HUES6 (cell line): ENCODE data around the gene PCNX2.

Experiments
- H3K27ac ChIP-seq: 2 replicates; pipeline ENCODE4 v1.7.0; 2013; ENCODE audit warnings: low read depth, mild to moderate bottlenecking, low read length, inconsistent platforms
- H3K27me3 ChIP-seq: 2 replicates; pipeline ENCODE4 v1.6.1; 2013; ENCODE audit warnings: low read length; ENCODE audit not compliant: control insufficient read depth, insufficient read depth
- H3K36me3 ChIP-seq: 2 replicates; pipeline ENCODE4 v1.6.1; 2013; ENCODE audit warnings: low read length; ENCODE audit not compliant: control insufficient read depth, insufficient read depth
- H3K4me1 ChIP-seq: 2 replicates; pipeline ENCODE4 v1.6.1; 2013; ENCODE audit warnings: low read length; ENCODE audit not compliant: control insufficient read depth, insufficient read depth
- H3K4me3 ChIP-seq: 2 replicates; pipeline ENCODE4 v1.5.1; 2013; ENCODE audit warnings: low read depth, low read length
- H3K9ac ChIP-seq: one replicate; pipeline ENCODE4 v1.6.1; 2013; ENCODE audit warnings: mild to moderate bottlenecking, low read length
- H3K9me3 ChIP-seq: 2 replicates; pipeline ENCODE4 v1.6.1; 2013; ENCODE audit warnings: low read depth, low read length; ENCODE audit not compliant: control insufficient read depth, insufficient read depth

PCNX2 gene

DNA sequence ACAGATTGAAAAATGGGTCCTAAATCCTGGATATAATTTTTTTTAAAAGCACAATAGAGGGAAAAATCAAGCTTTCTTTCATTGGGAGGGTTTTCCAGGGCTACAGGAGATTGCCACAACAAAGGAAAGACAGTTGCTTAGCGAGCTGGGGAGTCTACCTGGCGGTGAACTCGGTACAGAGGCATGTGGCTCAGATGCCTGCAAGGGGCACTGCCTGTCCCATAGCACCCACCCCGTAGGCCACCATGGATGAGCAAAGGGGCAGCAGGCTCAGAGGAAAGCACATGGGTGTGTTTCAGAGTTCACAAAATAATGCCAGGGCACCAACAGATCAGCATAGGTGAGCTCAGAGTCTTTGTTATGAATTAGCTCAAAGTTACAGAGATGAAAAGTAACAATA lies 79.5 kb downstream of the PCNX2 start:
- Histone ChIP-seq H3K27ac (no peak overlapping the region), H3K36me3 (peaks cover 64% of the 10 kb centered on the region), H3K27me3 (no peaks in the 10 kb centered on the region), H3K9ac (no peak overlapping the region), H3K4me1 (no peaks in the 10 kb centered on the region), H3K4me3 (no peak overlapping the region), H3K9me3 (peaks cover 8% of the 10 kb centered on the region)

DNA sequence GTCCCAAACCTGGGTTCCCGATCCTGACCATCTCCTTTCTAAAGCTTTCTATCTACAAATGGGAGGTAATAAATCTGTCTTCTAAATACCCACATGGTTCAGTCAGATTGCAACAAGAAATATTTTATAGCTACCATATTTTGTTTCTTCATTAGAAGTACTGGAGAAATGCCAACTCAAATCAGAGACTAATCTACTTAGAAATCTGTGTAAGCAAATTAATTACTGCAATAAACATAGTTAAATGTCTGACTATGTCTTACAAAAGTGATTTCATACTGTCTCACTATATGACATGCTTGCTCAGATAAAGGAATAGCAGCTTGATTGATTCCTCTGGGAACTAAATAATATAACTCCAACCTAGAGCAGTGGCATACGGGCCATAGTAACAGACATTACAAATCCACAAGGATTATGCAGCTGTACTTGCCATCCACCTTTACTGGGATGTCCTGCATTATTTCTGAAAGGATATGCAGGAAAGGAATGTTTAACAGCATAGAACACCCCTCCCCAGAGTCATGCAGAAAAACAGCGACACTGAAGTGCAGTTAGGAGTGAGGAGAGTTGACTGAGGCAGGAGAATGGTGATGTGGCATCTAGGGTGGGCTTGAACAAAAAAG lies 80.3 kb downstream of the PCNX2 start:
- H3K27ac ChIP-seq, result no peak overlapping the region
- H3K9me3 ChIP-seq, result peaks cover 6% of the 10 kb centered on the region
- H3K4me3 ChIP-seq, result no peak overlapping the region
- peaks cover 61% of the 10 kb centered on the region for H3K36me3 ChIP-seq
- no peak overlapping the region for H3K9ac ChIP-seq
- no peaks in the 10 kb centered on the region for H3K4me1 ChIP-seq
- H3K27me3 ChIP-seq, result no peaks in the 10 kb centered on the region

DNA sequence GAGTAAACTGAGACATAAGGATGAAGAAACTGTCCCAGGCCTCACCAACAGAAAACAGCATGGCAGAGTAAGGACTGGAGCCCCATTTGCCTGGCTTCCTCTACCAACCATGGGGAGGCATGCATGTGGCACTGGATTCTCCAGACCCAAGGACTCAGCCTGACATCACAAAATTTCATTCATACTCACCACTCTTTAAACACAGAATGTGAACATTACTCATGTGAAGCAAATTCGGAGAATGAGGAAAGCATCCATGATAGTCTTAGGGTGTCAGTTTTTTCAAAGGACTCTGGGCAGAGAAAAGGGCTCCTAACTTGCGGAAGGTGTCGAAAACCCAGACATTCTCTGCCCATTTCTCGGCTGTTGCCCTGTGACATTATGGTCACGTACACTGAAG lies 83.9 kb downstream of the PCNX2 start:
- Histone ChIP-seq H3K4me3 (no peak overlapping the region), H3K36me3 (peaks cover 58% of the 10 kb centered on the region), H3K27me3 (no peaks in the 10 kb centered on the region), H3K4me1 (no peaks in the 10 kb centered on the region), H3K9ac (no peak overlapping the region), H3K27ac (no peak overlapping the region), H3K9me3 (no peaks in the 10 kb centered on the region)

DNA sequence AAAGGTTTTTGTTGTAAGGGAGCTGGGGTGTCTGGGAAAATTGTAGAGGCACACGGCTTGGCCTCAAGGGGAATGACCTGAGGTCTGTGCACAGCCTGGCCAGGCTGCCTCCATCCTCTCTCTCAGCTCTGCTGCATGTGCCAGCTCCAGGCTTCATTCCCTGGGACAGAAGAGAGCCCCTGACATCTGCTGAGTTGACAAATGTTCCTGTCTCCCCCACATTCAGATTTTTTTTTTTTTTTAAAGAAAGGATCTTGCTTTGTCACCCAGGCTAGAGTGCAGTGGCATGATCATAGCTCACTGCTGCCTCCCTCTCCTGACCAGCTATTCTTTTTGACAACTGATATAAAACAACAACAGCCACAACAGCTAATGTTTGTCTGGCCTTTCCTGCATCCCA lies 84.4 kb downstream of the PCNX2 start:
- no peak overlapping the region for H3K4me3 ChIP-seq
- no peaks in the 10 kb centered on the region for H3K27me3 ChIP-seq
- peaks cover 62% of the 10 kb centered on the region for H3K36me3 ChIP-seq
- H3K9ac ChIP-seq, result no peak overlapping the region
- H3K9me3 ChIP-seq, result no peaks in the 10 kb centered on the region
- H3K27ac ChIP-seq, result no peak overlapping the region
- no peaks in the 10 kb centered on the region for H3K4me1 ChIP-seq

DNA sequence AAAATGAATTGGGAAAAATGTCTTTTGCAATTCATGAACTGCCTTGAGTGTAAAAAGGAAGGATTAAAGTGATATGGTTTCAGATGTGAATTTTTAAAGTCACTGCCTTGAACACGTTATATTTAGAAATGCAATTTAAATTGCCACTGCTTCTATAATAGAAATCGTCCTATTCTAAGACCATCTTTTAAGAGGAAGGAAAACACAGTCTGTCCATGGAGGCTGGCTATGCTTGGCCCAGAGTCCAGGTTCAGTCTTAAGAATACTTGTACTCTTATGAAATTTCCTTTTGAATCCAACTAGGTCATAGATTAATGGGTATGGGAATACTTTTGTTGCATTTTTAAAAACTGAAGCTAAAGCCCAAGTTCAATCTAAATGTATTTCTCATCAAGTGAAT lies 86.0 kb downstream of the PCNX2 start:
- H3K27me3 ChIP-seq, result no peaks in the 10 kb centered on the region
- H3K27ac ChIP-seq, result no peak overlapping the region
- no peak overlapping the region for H3K4me3 ChIP-seq
- H3K36me3 ChIP-seq, result peaks cover 63% of the 10 kb centered on the region
- H3K9ac ChIP-seq, result no peak overlapping the region
- no peaks in the 10 kb centered on the region for H3K9me3 ChIP-seq
- H3K4me1 ChIP-seq, result no peaks in the 10 kb centered on the region

DNA sequence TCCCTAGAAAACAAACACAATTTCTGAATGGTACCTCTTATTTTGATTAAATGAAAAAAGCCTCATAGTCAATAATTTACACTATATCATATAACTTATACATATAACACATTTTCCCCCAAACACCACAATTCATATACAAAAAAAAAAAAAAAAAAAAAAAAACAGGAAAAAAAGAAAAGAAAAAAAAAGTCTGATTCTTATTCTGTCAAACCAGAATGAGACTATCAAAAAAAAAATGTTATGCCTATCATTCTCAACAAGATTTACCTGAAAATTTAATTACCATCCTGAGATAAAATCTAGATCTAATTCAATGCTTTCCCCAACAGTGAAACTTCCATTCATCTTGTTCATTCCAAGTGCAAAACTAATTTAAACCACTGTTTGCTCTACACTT lies 86.8 kb downstream of the PCNX2 start:
- no peaks in the 10 kb centered on the region for H3K9me3 ChIP-seq
- H3K36me3 ChIP-seq, result peaks cover 66% of the 10 kb centered on the region
- no peak overlapping the region for H3K9ac ChIP-seq
- H3K27me3 ChIP-seq, result no peaks in the 10 kb centered on the region
- H3K4me3 ChIP-seq, result no peak overlapping the region
- H3K4me1 ChIP-seq, result no peaks in the 10 kb centered on the region
- no peak overlapping the region for H3K27ac ChIP-seq

DNA sequence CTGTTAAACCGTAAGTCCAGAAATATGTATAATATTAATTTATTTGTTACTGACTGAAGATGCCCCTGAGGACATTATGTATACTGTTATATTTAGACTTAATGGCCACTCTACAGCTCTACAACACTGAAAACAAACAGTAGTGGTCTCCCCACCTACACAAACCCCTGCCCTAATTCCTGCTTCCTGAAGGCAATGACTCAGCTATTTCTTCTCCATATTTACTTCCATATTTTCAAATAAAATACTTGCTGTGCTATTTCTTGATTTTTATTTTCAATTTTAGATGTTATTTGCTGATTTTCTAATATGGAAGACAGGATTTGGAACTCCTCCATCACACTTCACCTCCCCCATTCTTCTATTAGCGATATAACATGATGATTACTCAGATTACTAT lies 97.6 kb downstream of the PCNX2 start:
- no peak overlapping the region for H3K27ac ChIP-seq
- H3K36me3 ChIP-seq, result peaks cover 73% of the 10 kb centered on the region
- no peak overlapping the region for H3K9ac ChIP-seq
- H3K4me1 ChIP-seq, result peaks cover 17% of the 10 kb centered on the region
- peaks cover 10% of the 10 kb centered on the region for H3K9me3 ChIP-seq
- H3K27me3 ChIP-seq, result no peaks in the 10 kb centered on the region
- H3K4me3 ChIP-seq, result no peak overlapping the region

DNA sequence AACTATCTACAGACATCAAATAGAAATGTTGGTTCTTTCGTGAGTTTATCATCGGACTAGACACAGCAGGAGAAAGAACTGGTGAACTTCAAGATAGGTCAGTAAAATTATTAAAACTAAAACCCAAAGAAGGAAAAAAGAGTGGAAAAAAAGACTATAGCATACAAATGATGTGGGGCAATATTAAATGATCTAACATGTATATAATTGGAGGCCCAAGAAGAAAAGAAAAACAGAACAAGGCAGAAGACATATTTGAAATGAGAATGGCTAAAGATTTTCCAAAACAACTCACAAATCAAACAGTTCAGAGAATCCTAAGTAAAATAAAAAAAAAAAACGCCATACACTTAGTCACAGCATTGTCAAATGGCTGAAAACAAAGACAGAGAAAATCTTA lies 101.8 kb downstream of the PCNX2 start:
- H3K4me1 ChIP-seq, result peaks cover 4% of the 10 kb centered on the region; the same call in 1 of the 2 replicates
- peaks cover 10% of the 10 kb centered on the region for H3K9me3 ChIP-seq
- no peaks in the 10 kb centered on the region for H3K27me3 ChIP-seq
- peaks cover 75% of the 10 kb centered on the region for H3K36me3 ChIP-seq
- H3K27ac ChIP-seq, result peak overlapping the region; percentile 27; the same call in 1 of the 2 replicates
- no peak overlapping the region for H3K9ac ChIP-seq
- H3K4me3 ChIP-seq, result no peak overlapping the region

DNA sequence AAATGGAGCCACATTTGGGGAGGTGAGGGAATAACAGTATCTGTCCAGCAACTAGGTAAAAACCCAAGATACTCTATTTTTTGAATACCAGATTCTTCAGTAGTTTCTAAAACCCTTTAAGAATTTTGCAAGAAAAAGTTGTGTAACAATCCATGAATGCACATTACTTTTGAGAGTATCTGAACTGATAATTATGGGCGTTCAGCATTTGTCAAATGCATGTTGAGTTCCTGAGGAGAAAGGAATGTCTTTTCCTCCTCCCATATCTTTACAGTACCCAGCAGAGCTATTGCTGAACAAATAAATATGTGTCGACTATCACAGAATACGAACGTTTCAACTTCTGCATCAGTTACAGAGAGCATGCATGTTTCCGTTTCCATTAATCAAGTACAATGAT lies 104.5 kb downstream of the PCNX2 start:
- Histone ChIP-seq H3K27me3 (no peaks in the 10 kb centered on the region), H3K9ac (no peak overlapping the region)

DNA sequence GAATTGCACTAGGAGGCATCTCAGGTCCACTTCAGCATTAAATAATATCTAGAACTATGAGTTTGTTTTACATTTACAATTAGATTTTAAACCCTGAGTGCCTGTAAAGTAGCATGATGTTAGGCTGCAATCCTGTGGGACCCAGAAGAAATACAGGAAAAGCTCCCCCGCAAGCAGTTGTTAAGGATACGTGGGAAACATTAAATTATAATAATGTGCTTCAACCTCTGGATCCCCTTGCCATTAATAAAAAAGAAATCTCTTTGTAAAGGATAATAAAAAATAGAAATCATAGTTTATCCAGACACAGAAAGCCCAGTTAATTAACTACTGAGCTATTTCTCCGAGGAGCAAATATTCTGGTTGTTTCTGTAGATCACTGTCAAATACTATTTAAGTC lies 106.0 kb downstream of the PCNX2 start:
- Histone ChIP-seq H3K9me3 (no peaks in the 10 kb centered on the region; the same call in 1 of the 2 replicates), H3K4me3 (no peak overlapping the region), H3K4me1 (no peaks in the 10 kb centered on the region), H3K27me3 (no peaks in the 10 kb centered on the region), H3K9ac (no peak overlapping the region), H3K36me3 (peaks cover 50% of the 10 kb centered on the region), H3K27ac (no peak overlapping the region)

More for the DNA sequence above, 104.5 kb downstream of the PCNX2 start:
- no peaks in the 10 kb centered on the region for H3K4me1 ChIP-seq
- H3K36me3 ChIP-seq, result peaks cover 61% of the 10 kb centered on the region
- no peak overlapping the region for H3K27ac ChIP-seq
- no peak overlapping the region for H3K4me3 ChIP-seq
- peaks cover 5% of the 10 kb centered on the region for H3K9me3 ChIP-seq

DNA sequence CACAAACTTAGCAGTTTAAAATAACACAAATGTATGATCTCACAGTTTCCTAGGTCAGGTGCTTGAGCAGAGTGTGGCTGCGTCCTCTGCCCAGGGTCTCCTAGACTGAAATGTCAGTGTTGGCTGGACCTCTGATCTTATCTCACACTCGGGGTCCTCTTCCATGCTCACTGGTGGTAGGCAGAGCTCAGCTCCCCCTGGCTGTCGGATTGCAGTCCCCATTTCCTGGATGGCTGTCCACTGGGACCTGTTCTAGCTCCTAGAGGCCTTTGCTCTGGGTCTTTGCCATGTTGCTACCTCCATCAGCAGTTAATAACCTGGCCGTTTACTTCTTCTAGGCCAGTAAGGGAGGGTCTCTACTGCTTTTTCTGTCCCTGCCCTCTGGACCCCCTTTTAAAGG lies 107.5 kb downstream of the PCNX2 start:
- H3K36me3 ChIP-seq, result peaks cover 49% of the 10 kb centered on the region
- H3K9ac ChIP-seq, result no peak overlapping the region
- no peaks in the 10 kb centered on the region for H3K9me3 ChIP-seq
- H3K4me1 ChIP-seq, result peaks cover 12% of the 10 kb centered on the region
- no peaks in the 10 kb centered on the region for H3K27me3 ChIP-seq
- no peak overlapping the region for H3K4me3 ChIP-seq
- no peak overlapping the region for H3K27ac ChIP-seq
